ENCODE results near the gene RTL10. TPM values are rescaled to one million over a fixed set of nuclear protein-coding genes. Genes with fewer than 3 reads are reported as not detected.

Gene RTL10
- total and polyA plus RNA-seq, 2 of the 13 experiments (the other 11 are each of a cell fraction or from before 2014, with no cell fraction given): 14.1 to 15.8 TPM

GRCh38 chr22:19806213-19807160, 48.2 kb downstream of the RTL10 start (continued):
- TF ChIP-seq ZNF143 (CRISPR knock-in tag; IDR thresholded peaks at IDR 0.05) (no peak), CHD2 (IDR thresholded peaks at IDR 0.05; ENCODE audit: low read depth, low read length) (no peak), FLYWCH1 (CRISPR knock-in tag; IDR thresholded peaks at IDR 0.05) (no peak), PAF1 (CRISPR knock-in tag; IDR thresholded peaks at IDR 0.05) (no peak), PAX8 (CRISPR knock-in tag; IDR thresholded peaks at IDR 0.05; ENCODE audit: borderline replicate concordance) (no peak), KLF9 (CRISPR knock-in tag; IDR thresholded peaks at IDR 0.05; ENCODE audit: low read depth) (no peak), ZNF788 (CRISPR knock-in tag; IDR thresholded peaks at IDR 0.05; ENCODE audit: borderline replicate concordance) (no peak)
- TF ChIP-seq, protein P1, sequence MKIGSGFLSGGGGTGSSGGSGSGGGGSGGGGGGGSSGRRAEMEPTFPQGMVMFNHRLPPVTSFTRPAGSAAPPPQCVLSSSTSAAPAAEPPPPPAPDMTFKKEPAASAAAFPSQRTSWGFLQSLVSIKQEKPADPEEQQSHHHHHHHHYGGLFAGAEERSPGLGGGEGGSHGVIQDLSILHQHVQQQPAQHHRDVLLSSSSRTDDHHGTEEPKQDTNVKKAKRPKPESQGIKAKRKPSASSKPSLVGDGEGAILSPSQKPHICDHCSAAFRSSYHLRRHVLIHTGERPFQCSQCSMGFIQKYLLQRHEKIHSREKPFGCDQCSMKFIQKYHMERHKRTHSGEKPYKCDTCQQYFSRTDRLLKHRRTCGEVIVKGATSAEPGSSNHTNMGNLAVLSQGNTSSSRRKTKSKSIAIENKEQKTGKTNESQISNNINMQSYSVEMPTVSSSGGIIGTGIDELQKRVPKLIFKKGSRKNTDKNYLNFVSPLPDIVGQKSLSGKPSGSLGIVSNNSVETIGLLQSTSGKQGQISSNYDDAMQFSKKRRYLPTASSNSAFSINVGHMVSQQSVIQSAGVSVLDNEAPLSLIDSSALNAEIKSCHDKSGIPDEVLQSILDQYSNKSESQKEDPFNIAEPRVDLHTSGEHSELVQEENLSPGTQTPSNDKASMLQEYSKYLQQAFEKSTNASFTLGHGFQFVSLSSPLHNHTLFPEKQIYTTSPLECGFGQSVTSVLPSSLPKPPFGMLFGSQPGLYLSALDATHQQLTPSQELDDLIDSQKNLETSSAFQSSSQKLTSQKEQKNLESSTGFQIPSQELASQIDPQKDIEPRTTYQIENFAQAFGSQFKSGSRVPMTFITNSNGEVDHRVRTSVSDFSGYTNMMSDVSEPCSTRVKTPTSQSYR (CRISPR knock-in tag; IDR thresholded peaks at IDR 0.05; ENCODE audit: borderline replicate concordance): no peak

DNA sequence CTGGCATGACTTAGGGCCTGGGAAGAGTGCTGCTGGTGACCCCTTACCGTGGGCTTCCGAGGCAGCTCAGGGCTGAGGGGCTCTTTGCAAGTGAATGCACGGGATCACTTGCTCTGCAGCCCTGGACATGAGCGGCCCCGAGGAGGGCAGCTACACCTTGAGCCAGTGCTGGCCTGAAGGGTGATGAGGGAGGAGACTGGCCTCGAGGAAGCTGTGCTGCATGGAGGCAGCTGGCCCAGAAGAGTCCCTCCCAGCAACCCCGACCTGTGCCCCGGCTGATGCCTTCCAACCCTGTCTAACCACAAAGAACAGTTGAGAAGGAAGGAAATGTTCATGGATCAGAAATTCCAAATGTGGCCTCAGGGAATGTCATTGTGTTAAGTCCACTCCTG, 48.9 kb downstream of the RTL10 start:
- Histone ChIP-seq H3K27me3 (ENCODE audit: control insufficient read depth in 1 of 2, insufficient read depth in 2 of 2, low read length in 2 of 2) (no peaks in the 10 kb centered on the region), H3K36me3 (replicated peaks in 1 of 2; ENCODE audit: control insufficient read depth in 1 of 2, insufficient read depth in 2 of 2, low read length in 2 of 2) (no peaks in the 10 kb centered on the region), H3K27ac (ENCODE audit: extremely low read length, insufficient read depth, low read length) (no peak overlapping the region), H3K4me1 (ENCODE audit: insufficient read depth, low read length) (no peaks in the 10 kb centered on the region), H3K4me2 (ENCODE audit: low read depth, low read length) (no peak overlapping the region), H3K79me2 (ENCODE audit: insufficient read depth, low read length) (no peaks in the 10 kb centered on the region), H3K9ac (ENCODE audit: insufficient read depth, low read depth, low read length) (no peak overlapping the region), H3K9me3 (ENCODE audit: low read length) (no peaks in the 10 kb centered on the region), H2AFZ (ENCODE audit: low read length) (no peak overlapping the region), H4K20me1 (ENCODE audit: insufficient read depth, low read length) (no peaks in the 10 kb centered on the region), H3K4me3 (replicated peaks in 1 of 3; ENCODE audit: insufficient read depth in 1 of 3, low read depth in 2 of 3, low read length in 3 of 3) (no peak overlapping the region)
- no peak for DNase-seq (ENCODE audit: low spot score)
- no TSS peak for BruUV-seq (replicated peaks)
- POLR2A ChIA-PET: no interaction called here
- ATAC-seq: no peak
- 88% methylated on average over 7 of the region's 8 CpGs for WGBS (ENCODE audit: low lambda C conversion rate)
- CTCF ChIA-PET (ENCODE audit: low intra/inter-chr PET ratio, low total read pairs): no interaction called here
- intact Hi-C loops (cut with micrococcal nuclease; ENCODE audit: unreplicated experiment): no loop called here
- in situ Hi-C loops (cut with HindIII; ENCODE audit: extremely low pct_ligation_motif_present, low pct_unique_long_range_greater_than_20kb): no loop called here
- no peak for FAIRE-seq
- TF ChIP-seq ZNF792 (CRISPR knock-in tag; IDR thresholded peaks at IDR 0.05) (no peak), JARID2 (CRISPR knock-in tag; IDR thresholded peaks at IDR 0.05; ENCODE audit: insufficient replicate concordance) (no peak), NFKBIZ (CRISPR knock-in tag; IDR thresholded peaks at IDR 0.05) (no peak), HCFC1 (IDR thresholded peaks at IDR 0.05; ENCODE audit: low read depth, low read length) (no peak), ZNF20 (CRISPR knock-in tag; IDR thresholded peaks at IDR 0.05) (no peak)
- TF ChIP-seq, protein P2, sequence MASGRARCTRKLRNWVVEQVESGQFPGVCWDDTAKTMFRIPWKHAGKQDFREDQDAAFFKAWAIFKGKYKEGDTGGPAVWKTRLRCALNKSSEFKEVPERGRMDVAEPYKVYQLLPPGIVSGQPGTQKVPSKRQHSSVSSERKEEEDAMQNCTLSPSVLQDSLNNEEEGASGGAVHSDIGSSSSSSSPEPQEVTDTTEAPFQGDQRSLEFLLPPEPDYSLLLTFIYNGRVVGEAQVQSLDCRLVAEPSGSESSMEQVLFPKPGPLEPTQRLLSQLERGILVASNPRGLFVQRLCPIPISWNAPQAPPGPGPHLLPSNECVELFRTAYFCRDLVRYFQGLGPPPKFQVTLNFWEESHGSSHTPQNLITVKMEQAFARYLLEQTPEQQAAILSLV (CRISPR knock-in tag; IDR thresholded peaks at IDR 0.05; ENCODE audit: borderline replicate concordance): no peak
- TF ChIP-seq, protein P3, sequence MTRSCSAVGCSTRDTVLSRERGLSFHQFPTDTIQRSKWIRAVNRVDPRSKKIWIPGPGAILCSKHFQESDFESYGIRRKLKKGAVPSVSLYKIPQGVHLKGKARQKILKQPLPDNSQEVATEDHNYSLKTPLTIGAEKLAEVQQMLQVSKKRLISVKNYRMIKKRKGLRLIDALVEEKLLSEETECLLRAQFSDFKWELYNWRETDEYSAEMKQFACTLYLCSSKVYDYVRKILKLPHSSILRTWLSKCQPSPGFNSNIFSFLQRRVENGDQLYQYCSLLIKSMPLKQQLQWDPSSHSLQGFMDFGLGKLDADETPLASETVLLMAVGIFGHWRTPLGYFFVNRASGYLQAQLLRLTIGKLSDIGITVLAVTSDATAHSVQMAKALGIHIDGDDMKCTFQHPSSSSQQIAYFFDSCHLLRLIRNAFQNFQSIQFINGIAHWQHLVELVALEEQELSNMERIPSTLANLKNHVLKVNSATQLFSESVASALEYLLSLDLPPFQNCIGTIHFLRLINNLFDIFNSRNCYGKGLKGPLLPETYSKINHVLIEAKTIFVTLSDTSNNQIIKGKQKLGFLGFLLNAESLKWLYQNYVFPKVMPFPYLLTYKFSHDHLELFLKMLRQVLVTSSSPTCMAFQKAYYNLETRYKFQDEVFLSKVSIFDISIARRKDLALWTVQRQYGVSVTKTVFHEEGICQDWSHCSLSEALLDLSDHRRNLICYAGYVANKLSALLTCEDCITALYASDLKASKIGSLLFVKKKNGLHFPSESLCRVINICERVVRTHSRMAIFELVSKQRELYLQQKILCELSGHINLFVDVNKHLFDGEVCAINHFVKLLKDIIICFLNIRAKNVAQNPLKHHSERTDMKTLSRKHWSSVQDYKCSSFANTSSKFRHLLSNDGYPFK (CRISPR knock-in tag; IDR thresholded peaks at IDR 0.05; ENCODE audit: borderline replicate concordance): no peak

Data from HepG2 (cell line).